Activated B cell treated with CpG ODN at 0.5 μM for 24 hours (primary cell): ENCODE results near the gene SLC3A2. TPM values are rescaled to one million over a fixed set of nuclear protein-coding genes. Genes with fewer than 3 reads are reported as not detected.
A peak's percentile ranks its signal among the peaks of the same experiment; 100 is the strongest.
"Not testable (repeated sequence)": the region's sequence is repeated elsewhere in the genome, so short reads cannot be mapped to it uniquely, and the experiment has no call there.

Experiments
- ATAC-seq: fragments of 200-7000 bp; cut with Tn5 transposase; one replicate; pipeline ENCODE4 v1.10.0; 2021; ENCODE audit warnings: low read depth, mild to moderate bottlenecking, moderate library complexity
- CTCF ChIA-PET: fragments of 350-600 bp; sonication (Branson Sonifier 250); formaldehyde crosslinking; loops from one replicate; lab custom pipeline; 2021; ENCODE audit warnings: antibody characterized with exemption; lab: Charles Lee
- POLR2A ChIA-PET: fragments of 350-600 bp; sonication (Branson Sonifier 250); formaldehyde crosslinking; loops from one replicate; lab custom pipeline; 2021; ENCODE audit warnings: antibody characterized with exemption; lab: Charles Lee
- DNase-seq: peaks from one replicate; pipeline ENCODE4 v3.0.0; 2022
- H3K27ac Mint-ChIP-seq: one replicate; pipeline ENCODE4 v1.8.0; 2020; ENCODE audit warnings: mixed read lengths
- H3K27me3 Mint-ChIP-seq: one replicate; pipeline ENCODE4 v1.8.0; 2021; ENCODE audit warnings: mixed read lengths
- H3K36me3 Mint-ChIP-seq: one replicate; pipeline ENCODE4 v1.8.0; 2021; ENCODE audit warnings: low read depth, mixed read lengths
- H3K4me1 Mint-ChIP-seq: one replicate; pipeline ENCODE4 v1.8.0; 2021; ENCODE audit warnings: mixed read lengths
- H3K4me3 Mint-ChIP-seq: one replicate; pipeline ENCODE4 v1.8.0; 2020; ENCODE audit warnings: mild to moderate bottlenecking, mixed read lengths
- H3K9me3 Mint-ChIP-seq: one replicate; pipeline ENCODE4 v1.8.0; 2020; ENCODE audit warnings: mixed read lengths
- intact Hi-C: fragments of 100-400 bp; cut with micrococcal nuclease; formaldehyde crosslinking; loops from one replicate; pipeline ENCODE4 v1.15.1; 2024
- total RNA-seq: library from RNA; stranded (reverse); gene quantifications from 2 replicates; pipeline ENCODE4 v1.2.3, GENCODE V29; 2022
- TF ChIP-seq, protein P1 (sequence below): fragments of 200-600 bp; IDR thresholded peaks from one replicate; pipeline ENCODE4 v1.8.0; 2022; ENCODE audit warnings: antibody characterized with exemption, mild to moderate bottlenecking

The SLC3A2 gene
- total RNA-seq, 1 donor from 2014 or later, result 274 TPM

DNA sequence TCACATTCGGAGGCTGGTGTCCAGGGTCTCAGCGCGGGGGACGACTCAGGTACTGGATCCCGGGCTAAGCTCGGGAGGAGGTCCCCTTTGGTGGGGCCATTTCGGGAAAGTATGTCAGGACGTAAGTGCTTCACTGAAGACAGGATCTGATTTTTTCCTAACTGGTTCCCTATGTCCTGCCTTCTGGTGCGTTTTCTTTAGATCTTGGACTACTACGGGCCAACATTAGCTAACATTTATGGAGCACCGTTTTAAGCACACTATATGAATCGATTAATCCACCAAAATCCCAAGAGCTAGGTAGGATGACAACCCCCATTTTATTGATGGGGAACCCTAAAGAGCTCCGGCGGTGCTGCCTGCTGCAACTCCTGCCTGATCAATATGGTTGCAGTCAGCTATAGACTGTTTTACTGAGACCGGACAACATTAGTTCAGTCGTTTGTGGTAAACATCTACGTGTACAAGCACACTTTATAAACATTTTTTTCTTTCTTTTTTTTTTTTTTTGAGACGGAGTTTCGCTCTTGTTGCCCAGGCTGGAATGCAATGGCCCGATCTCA, 24.3 kb upstream of the SLC3A2 start:
- H3K36me3 Mint-ChIP-seq, result peaks cover 47% of the 10 kb centered on the region
- ChIA-PET POLR2A (interaction anchor here (0.5 to 10.5 kb wide), 44 partner anchors 9 to 1059 kb away, joined by 3 to 597 read pairs (median 6); partner anchors contain the start of genes AHNAK, B3GAT3, C11orf98 and CSKMT), CTCF (interaction anchor here (0.5 to 3.4 kb wide), 5 partner anchors 17 to 462 kb away, joined by 3 to 26 read pairs (median 3); partner anchors contain the start of genes SLC3A2, TUT1 and WDR74)
- ATAC-seq (no peak), DNase-seq (no peak)
- no peaks in the 10 kb centered on the region for H3K27me3 Mint-ChIP-seq
- H3K27ac Mint-ChIP-seq, result peak overlapping the region; percentile 96
- peaks cover 56% of the 10 kb centered on the region for H3K4me1 Mint-ChIP-seq
- intact Hi-C loops, result loop anchor here (1.0 kb wide), 6 partner anchors 24 to 210 kb away; partner anchors contain the start of genes GANAB, NXF1, STX5 and TEX54
- H3K4me3 Mint-ChIP-seq, result peak overlapping the region; percentile 99
- no peaks in the 10 kb centered on the region for H3K9me3 Mint-ChIP-seq
- TF ChIP-seq, protein P1, sequence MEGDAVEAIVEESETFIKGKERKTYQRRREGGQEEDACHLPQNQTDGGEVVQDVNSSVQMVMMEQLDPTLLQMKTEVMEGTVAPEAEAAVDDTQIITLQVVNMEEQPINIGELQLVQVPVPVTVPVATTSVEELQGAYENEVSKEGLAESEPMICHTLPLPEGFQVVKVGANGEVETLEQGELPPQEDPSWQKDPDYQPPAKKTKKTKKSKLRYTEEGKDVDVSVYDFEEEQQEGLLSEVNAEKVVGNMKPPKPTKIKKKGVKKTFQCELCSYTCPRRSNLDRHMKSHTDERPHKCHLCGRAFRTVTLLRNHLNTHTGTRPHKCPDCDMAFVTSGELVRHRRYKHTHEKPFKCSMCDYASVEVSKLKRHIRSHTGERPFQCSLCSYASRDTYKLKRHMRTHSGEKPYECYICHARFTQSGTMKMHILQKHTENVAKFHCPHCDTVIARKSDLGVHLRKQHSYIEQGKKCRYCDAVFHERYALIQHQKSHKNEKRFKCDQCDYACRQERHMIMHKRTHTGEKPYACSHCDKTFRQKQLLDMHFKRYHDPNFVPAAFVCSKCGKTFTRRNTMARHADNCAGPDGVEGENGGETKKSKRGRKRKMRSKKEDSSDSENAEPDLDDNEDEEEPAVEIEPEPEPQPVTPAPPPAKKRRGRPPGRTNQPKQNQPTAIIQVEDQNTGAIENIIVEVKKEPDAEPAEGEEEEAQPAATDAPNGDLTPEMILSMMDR, result no peak

DNA sequence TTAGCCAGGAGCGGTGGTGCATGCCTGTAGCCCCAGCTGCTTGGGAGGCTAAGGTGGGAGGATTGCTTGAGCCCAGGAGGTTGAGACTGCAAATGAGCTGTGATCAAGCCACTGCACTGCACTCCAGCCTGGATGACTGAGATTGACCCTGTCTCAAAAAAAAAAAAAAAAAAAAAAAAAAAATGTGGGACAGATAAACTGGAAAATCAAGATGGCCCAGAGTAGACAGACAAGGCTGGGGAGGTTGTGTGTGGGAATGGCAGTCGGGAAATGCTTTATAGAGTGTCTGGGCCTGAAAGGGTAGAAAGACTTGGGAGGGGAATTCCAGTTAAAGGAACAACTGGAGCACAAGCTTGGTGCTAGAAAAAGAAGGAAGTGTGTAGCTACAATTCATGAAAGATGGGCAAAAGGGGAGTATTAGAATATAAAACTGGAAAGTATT, 23.1 kb upstream of the SLC3A2 start:
- POLR2A ChIA-PET, result interaction anchor here (0.7 to 10.5 kb wide), 13 partner anchors 14 to 266 kb away, joined by 3 to 597 read pairs (median 15); partner anchors contain the start of genes C11orf98, CSKMT, HNRNPUL2 and INTS5
- TF ChIP-seq, protein P1, result no peak
- CTCF ChIA-PET, result interaction anchor here (0.7 to 3.4 kb wide), 2 partner anchors 72 to 463 kb away, joined by 3 to 26 read pairs; no protein-coding TSS in a partner anchor
- no peak overlapping the region for H3K4me3 Mint-ChIP-seq
- DNase-seq (no peak), ATAC-seq (no peak)
- H3K36me3 Mint-ChIP-seq, result peaks cover 35% of the 10 kb centered on the region
- peaks cover 48% of the 10 kb centered on the region for H3K4me1 Mint-ChIP-seq
- no peaks in the 10 kb centered on the region for H3K27me3 Mint-ChIP-seq
- H3K27ac Mint-ChIP-seq, result no peak overlapping the region
- intact Hi-C loops, result no loop called here
- no peaks in the 10 kb centered on the region for H3K9me3 Mint-ChIP-seq

GRCh38 chr11:62858201-62858600, 22.5 kb upstream of the SLC3A2 start:
- H3K4me3 Mint-ChIP-seq, result no peak overlapping the region
- H3K27ac Mint-ChIP-seq, result no peak overlapping the region
- intact Hi-C loops, result no loop called here

GRCh38 chr11:62859281-62859703, 21.4 kb upstream of the SLC3A2 start:
- peaks cover 18% of the 10 kb centered on the region for H3K36me3 Mint-ChIP-seq
- H3K9me3 Mint-ChIP-seq, CTCF ChIA-PET, H3K27ac Mint-ChIP-seq, ATAC-seq, H3K4me3 Mint-ChIP-seq, intact Hi-C loops, DNase-seq, H3K27me3 Mint-ChIP-seq: not testable (repeated sequence)
- peaks cover 36% of the 10 kb centered on the region for H3K4me1 Mint-ChIP-seq
- POLR2A ChIA-PET, result interaction anchor here (0.6 kb wide), 1 partner anchor 22 kb away, joined by 3 read pairs; no protein-coding TSS in a partner anchor

More at GRCh38 chr11:62858201-62858600, 22.5 kb upstream of the SLC3A2 start:
- POLR2A ChIA-PET, result interaction anchor here (0.7 to 10.5 kb wide), 10 partner anchors 15 to 205 kb away, joined by 3 to 597 read pairs (median 10); partner anchors contain the start of genes C11orf98, CSKMT, HNRNPUL2 and INTS5
- CTCF ChIA-PET, result interaction anchor here (0.7 to 3.4 kb wide), 2 partner anchors 72 to 464 kb away, joined by 3 to 26 read pairs; no protein-coding TSS in a partner anchor
- peaks cover 29% of the 10 kb centered on the region for H3K36me3 Mint-ChIP-seq
- DNase-seq (no peak), ATAC-seq (no peak)
- H3K4me1 Mint-ChIP-seq, result peaks cover 47% of the 10 kb centered on the region
- TF ChIP-seq, protein P1, result no peak
- no peaks in the 10 kb centered on the region for H3K9me3 Mint-ChIP-seq
- no peaks in the 10 kb centered on the region for H3K27me3 Mint-ChIP-seq

DNA sequence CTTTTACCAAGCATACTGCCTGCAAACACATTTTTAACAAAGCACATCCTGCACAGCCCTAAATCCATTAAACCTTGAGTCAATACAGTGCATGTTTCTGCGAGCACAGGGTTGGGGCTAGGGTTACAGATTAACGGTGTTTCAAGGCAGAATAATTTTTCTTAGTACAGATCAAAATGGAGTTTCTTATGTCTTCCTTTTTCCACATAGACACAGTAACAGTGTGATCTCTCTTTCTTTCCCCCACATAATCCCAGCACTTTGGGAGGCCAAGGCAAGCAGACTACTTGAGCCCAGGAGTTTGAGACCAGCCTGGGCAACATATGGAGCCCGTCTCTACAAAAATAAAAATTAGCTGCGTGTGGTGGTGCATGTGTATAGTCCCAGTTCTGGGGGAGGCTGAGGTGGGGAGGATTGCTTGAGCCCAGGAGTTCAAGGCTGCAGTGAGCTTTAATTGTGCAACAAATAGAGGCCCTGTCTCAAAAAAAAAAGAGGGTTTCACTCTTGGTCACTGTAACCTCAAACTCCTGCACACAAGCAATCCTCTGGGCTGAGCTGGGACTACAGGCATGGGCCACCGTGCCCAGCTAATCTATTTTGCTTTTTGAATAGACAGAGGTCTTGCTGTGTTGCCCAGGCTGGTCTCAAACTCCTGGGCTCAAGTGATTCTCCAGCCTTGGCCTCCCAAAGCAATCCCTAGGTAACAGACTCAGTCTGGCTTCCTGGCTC, 19.7 kb upstream of the SLC3A2 start:
- no peaks in the 10 kb centered on the region for H3K27me3 Mint-ChIP-seq
- no peaks in the 10 kb centered on the region for H3K9me3 Mint-ChIP-seq
- POLR2A ChIA-PET, result interaction anchor here (0.7 to 4.1 kb wide), 9 partner anchors 9 to 196 kb away, joined by 3 to 52 read pairs (median 7); partner anchors contain the start of genes C11orf98, CSKMT, HNRNPUL2 and TEX54

DNA sequence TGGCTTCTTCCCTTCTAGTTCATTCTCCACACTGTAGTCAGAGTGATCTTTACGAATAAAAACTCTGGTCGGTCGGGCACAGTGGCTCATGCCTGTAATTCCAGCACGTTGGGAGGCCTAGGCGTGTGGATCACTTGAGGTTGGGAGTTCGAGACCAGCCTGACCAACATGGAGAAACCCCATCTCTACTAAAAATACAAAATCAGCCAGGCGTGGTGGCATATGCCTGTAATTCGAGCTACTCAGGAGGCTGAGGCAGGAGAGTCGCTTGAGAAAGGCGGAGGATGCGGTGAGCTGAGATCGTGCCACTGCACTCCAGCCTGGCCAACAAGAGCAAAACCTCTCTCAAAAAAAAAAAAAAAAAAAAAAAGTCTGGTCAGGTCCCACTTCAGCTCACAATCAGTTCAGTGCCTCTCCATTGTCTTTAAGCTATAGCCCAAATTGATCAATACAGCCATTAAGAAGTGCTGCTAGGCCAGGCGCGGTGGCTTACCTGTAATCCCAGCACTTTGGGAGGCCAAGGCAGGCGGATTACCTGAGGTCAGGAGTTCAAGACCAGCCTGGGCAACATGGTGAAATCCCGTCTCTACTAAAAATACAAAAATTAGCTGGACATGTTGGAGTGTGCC, 19.0 kb upstream of the SLC3A2 start:
- H3K27ac Mint-ChIP-seq, H3K9me3 Mint-ChIP-seq: not testable (repeated sequence)
- peaks cover 18% of the 10 kb centered on the region for H3K4me1 Mint-ChIP-seq

More for the DNA sequence above, 19.7 kb upstream of the SLC3A2 start:
- Mint-ChIP-seq H3K36me3 (peaks cover 1% of the 10 kb centered on the region), H3K4me3 (no peak overlapping the region), H3K4me1 (peaks cover 24% of the 10 kb centered on the region), H3K27ac (no peak overlapping the region)
- intact Hi-C loops, result loop anchor here (5.0 kb wide), 1 partner anchor 269 kb away; the partner anchor contains the start of gene TUT1
- ATAC-seq, result no peak
- TF ChIP-seq, protein P1, result no peak
- DNase-seq, result no peak
- CTCF ChIA-PET, result interaction anchor here (0.8 to 5.3 kb wide), 6 partner anchors 11 to 436 kb away, joined by 3 to 66 read pairs (median 4); partner anchors contain the start of genes SLC3A2 and TMEM179B

More for the DNA sequence above, 19.0 kb upstream of the SLC3A2 start:
- DNase-seq, H3K27me3 Mint-ChIP-seq, H3K36me3 Mint-ChIP-seq, ATAC-seq, H3K4me3 Mint-ChIP-seq: not testable (repeated sequence)
- POLR2A ChIA-PET, result interaction anchor here (0.6 to 4.1 kb wide), 13 partner anchors 10 to 1419 kb away, joined by 3 to 52 read pairs (median 7); partner anchors contain the start of genes AHNAK, C11orf98, CSKMT and HNRNPUL2
- CTCF ChIA-PET, result interaction anchor here (0.6 to 5.3 kb wide), 11 partner anchors 8 to 437 kb away, joined by 3 to 66 read pairs (median 3); partner anchors contain the start of genes SLC3A2, TMEM179B and ZBTB3
- intact Hi-C loops, result loop anchor here (1.0 to 5.0 kb wide), 9 partner anchors 19 to 466 kb away; partner anchors contain the start of genes HNRNPUL2, NXF1, SLC3A2 and TUT1
